Tibial artery (tissue), 4 donors: ENCODE data around the gene PGGHG.

Source experiments
- DNase-seq, 2 donors: peaks; one replicate each; pipeline ENCODE4 v3.0.0-alpha.2; 2019
- H3K27ac ChIP-seq, 2 donors: fragments of 200-600 bp; sonication (generic) in 1 of 2; 1 replicate in 1 of 2; 2 replicates in 1 of 2; pipeline ENCODE4 v1.5.1; 2018 to 2019; ENCODE audit warnings: mild to moderate bottlenecking in 1 of 2
- H3K27me3 ChIP-seq, 2 donors: fragments of 200-600 bp; sonication (generic) in 1 of 2; one replicate each; pipeline versions ENCODE4 v1.5.1 to v1.6.0; 2016 to 2019
- H3K36me3 ChIP-seq, 3 donors: fragments of 200-600 bp; sonication (generic) in 2 of 3; one replicate each; pipeline ENCODE4 v1.5.1; 2016 to 2019; ENCODE audit warnings: mild to moderate bottlenecking in 2 of 3
- H3K4me1 ChIP-seq, 4 donors: fragments of 200-600 bp; sonication (generic) in 2 of 4; 1 replicate in 3 of 4; 2 replicates in 1 of 4; pipeline ENCODE4 v1.5.1; 2016 to 2019
- H3K4me3 ChIP-seq, 2 donors: fragments of 200-600 bp; sonication (generic) in 1 of 2; 1 replicate in 1 of 2; 2 replicates in 1 of 2; pipeline ENCODE4 v1.5.1; 2018 to 2019; ENCODE audit warnings: mild to moderate bottlenecking in 2 of 2
- H3K9me3 ChIP-seq, 3 donors: fragments of 200-600 bp; sonication (generic) in 1 of 3; one replicate each; pipeline ENCODE4 v1.5.1; 2016 to 2019
- intact Hi-C: fragments of 100-400 bp; cut with DNase I; formaldehyde crosslinking; loops from one replicate; pipeline ENCODE4 v1.15.0; 2023; ENCODE audit warnings: low total_unique reads
- TF ChIP-seq, protein P1 (sequence below), 2 experiments: fragments of 200-600 bp in 1 of 2; fragments of 450-650 bp in 1 of 2; IDR thresholded peaks; one replicate each; pipeline ENCODE4 v1.5.1; 2017 to 2019; ENCODE audit warnings: antibody characterized with exemption in 2 of 2, mild to moderate bottlenecking in 1 of 2, moderate library complexity in 1 of 2

PGGHG gene

GRCh38 chr11:296171-297050, 7.5 kb downstream of the PGGHG start:
- intact Hi-C loops: no loop called here
- Histone ChIP-seq H3K27ac (no peak overlapping the region), H3K4me1 (peaks cover 0 to 9% (median 0%) of the 10 kb centered on the region in 4 donors), H3K27me3 (peaks cover 0 to 60% of the 10 kb centered on the region in 2 donors), H3K4me3 (no peak overlapping the region), H3K9me3 (no peaks in the 10 kb centered on the region), H3K36me3 (peaks cover 0 to 33% (median 10%) of the 10 kb centered on the region in 3 donors)
- peak; percentile 18 to 60 for DNase-seq
- TF ChIP-seq, protein P1, sequence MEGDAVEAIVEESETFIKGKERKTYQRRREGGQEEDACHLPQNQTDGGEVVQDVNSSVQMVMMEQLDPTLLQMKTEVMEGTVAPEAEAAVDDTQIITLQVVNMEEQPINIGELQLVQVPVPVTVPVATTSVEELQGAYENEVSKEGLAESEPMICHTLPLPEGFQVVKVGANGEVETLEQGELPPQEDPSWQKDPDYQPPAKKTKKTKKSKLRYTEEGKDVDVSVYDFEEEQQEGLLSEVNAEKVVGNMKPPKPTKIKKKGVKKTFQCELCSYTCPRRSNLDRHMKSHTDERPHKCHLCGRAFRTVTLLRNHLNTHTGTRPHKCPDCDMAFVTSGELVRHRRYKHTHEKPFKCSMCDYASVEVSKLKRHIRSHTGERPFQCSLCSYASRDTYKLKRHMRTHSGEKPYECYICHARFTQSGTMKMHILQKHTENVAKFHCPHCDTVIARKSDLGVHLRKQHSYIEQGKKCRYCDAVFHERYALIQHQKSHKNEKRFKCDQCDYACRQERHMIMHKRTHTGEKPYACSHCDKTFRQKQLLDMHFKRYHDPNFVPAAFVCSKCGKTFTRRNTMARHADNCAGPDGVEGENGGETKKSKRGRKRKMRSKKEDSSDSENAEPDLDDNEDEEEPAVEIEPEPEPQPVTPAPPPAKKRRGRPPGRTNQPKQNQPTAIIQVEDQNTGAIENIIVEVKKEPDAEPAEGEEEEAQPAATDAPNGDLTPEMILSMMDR (IDR thresholded peaks at IDR 0.05): no peak

DNA sequence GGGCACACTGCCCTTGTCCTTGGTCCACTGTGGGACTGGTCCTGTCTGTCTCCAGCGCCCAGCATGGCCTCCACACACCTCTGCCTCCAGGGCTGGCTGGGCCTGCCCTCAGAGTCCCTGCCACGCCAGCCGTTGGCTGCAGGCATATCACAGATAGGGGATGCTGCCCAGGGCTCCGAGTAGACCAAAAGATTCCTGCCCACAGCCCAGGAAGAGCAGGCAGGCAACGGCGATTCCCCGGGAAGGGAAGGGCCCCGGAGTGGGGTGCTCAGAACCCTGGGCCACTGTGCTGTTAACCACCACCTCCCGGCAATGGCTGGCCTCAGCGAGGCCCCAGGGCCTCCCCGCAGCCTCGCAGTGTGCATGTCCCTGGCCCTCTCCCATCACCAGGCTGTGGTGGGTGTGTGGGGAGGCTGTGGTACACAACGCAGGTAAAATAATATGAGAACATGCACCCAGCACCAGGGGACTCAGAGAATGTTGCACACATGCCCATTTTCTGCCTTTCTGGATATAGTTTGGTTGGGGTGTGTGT, 8.2 kb downstream of the PGGHG start:
- no peak overlapping the region for H3K4me3 ChIP-seq
- peak; percentile 12 to 61 for DNase-seq
- intact Hi-C loops: no loop called here
- TF ChIP-seq, protein P1 (IDR thresholded peaks at IDR 0.05): no peak
- no peaks in the 10 kb centered on the region for H3K9me3 ChIP-seq
- H3K27ac ChIP-seq: no peak overlapping the region
- peaks cover 0 to 28% (median 7%) of the 10 kb centered on the region in 3 donors for H3K36me3 ChIP-seq
- H3K27me3 ChIP-seq: peaks cover 0 to 60% of the 10 kb centered on the region in 2 donors
- peaks cover 0 to 9% (median 0%) of the 10 kb centered on the region in 4 donors for H3K4me1 ChIP-seq

DNA sequence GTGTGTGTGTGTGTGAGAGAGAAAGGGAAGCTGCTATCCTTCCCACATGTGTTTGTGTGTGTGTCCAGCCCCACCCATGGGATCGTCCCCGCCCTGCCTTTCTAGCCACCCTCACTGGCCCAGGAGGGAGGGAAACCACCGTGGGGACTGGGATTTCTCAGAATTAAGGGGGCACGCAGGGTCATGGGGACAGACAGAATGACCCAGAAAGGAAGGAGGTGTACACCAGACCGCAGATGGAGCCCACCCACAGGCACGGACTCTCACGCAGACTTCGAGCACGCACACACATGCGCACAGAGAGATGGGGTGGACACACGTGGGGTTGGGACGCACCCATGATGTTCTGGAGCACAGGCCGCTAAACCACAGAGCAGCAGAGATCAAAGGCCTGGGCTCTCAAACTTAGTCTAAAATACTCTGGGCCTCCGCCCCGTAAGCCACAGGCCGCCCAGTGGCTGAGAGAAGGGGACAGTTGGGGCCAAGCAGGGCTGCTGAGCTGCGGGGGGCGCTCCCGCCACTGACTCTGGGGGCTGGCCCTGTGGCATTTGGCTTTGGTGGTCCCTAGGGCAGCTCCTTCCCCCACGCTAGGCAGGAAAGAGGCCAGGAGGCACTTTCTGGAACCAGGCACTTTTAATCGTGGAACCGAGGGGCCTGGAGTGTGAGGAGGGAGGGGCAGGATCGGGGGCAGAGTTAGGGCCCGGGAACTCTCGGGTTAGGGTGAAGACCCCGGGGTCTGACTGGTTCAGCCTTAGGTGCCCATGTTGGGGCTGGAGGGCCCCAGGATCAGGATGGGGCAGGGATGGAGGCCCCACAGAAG, 8.9 kb downstream of the PGGHG start:
- intact Hi-C loops: no loop called here
- TF ChIP-seq, protein P1 (IDR thresholded peaks at IDR 0.05): no peak
- peaks cover 0 to 60% of the 10 kb centered on the region in 2 donors for H3K27me3 ChIP-seq
- H3K4me3 ChIP-seq: no peak overlapping the region
- H3K36me3 ChIP-seq: peaks cover 0 to 21% (median 6%) of the 10 kb centered on the region in 3 donors
- H3K9me3 ChIP-seq: no peaks in the 10 kb centered on the region
- H3K4me1 ChIP-seq: peaks cover 0 to 9% (median 0%) of the 10 kb centered on the region in 4 donors
- peak; percentile 22 to 55 for DNase-seq
- H3K27ac ChIP-seq: no peak overlapping the region

DNA sequence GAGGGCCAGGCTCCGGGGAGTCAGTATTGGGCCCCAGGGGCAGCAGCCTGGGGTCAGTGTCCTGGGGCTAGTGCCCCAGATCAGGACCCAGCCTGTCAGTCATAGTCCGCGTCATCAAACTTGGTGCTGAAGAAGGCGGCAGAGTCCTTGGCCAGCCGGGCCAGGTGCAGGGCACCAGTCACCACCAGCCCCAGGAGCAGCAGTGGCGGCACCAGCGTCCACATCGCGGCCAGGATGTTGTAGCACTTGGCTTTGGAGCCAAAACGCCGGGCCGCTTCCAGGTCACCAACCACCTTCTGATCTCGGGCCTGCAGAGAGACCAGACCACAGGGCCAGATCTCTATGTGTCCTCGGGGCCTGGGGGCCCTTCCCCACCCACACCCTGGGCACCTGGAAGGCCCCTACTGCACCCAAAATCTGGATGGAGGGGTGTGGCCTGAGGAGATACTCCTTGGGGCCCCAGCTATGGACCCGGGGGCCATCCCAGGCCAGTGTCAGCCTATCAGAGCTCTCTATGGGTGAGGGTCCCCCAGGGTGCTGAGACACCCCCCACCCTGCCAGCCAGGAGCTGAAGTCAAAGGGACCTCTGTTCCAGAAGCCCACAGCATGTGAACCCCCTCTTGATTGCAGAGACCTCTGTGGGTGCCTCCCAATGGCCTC, 9.6 kb downstream of the PGGHG start:
- TF ChIP-seq, protein P1 (IDR thresholded peaks at IDR 0.05): no peak
- H3K27ac ChIP-seq: no peak overlapping the region
- peaks cover 0 to 60% of the 10 kb centered on the region in 2 donors for H3K27me3 ChIP-seq
- peaks cover 0 to 14% (median 6%) of the 10 kb centered on the region in 3 donors for H3K36me3 ChIP-seq
- peaks cover 0 to 9% (median 0%) of the 10 kb centered on the region in 4 donors for H3K4me1 ChIP-seq
- H3K4me3 ChIP-seq: no peak overlapping the region
- DNase-seq: peak; percentile 20 to 65
- no peaks in the 10 kb centered on the region for H3K9me3 ChIP-seq
- intact Hi-C loops: no loop called here
